Measurements from ENCODE around the gene MT4. TPM values are rescaled to one million over a fixed set of nuclear protein-coding genes. Genes with fewer than 3 reads are reported as not detected.

The MT4 gene
- total and polyA plus RNA-seq, 12 donors, result not detected

- Histone ChIP-seq H3K27ac (peak within 1 kb of the TSS; percentile 78 to 97 (median 90)), H3K4me3 (peak within 1 kb of the TSS; percentile 24 to 96 (median 95)), H3K9me3 (replicated peaks in 1 of 3) (no peaks in the 10 kb centered on the region), H3K36me3 (replicated peaks in 1 of 2) (no peaks in the 10 kb centered on the region), H3K27me3 (no peaks in the 10 kb centered on the region), H3K4me1 (replicated peaks in 1 of 2) (peaks cover 18 to 50% of the 10 kb centered on the region in 2 donors)
- peak; percentile 89 to 95 (median 92) for DNase-seq
- TF ChIP-seq CTCF (IDR thresholded peaks at IDR 0.05), result peak in 4 of 6 experiments; percentile 18 to 43 (median 32)
- TF ChIP-seq POLR2A (IDR thresholded peaks at IDR 0.05), result peak; percentile 90 to 94
- WGBS, 4 donors, result 0 to 1% (median 0%) methylated on average over 19 to 65 of the region's 65 CpGs
- intact Hi-C loops (cut with DNase I), result loop anchor here in 1 of 2 donors (5.0 kb wide), 1 partner anchor 83 kb away; no protein-coding TSS in a partner anchor
Observed at GRCh38 chr16:56519459-56520250, 45.2 kb upstream of the MT4 start, which contains the start of gene BBS2. Gene BBS2, minus strand, starts transcription at chr16:56520024. Its CDS starts 162 bp downstream, at chr16:56519862.

- Histone ChIP-seq H3K36me3 (replicated peaks in 1 of 2) (no peaks in the 10 kb centered on the region), H3K9me3 (replicated peaks in 1 of 3) (no peaks in the 10 kb centered on the region), H3K4me3 (peak overlapping the region in 2 of 4 donors; percentile 95 to 96), H3K27me3 (no peaks in the 10 kb centered on the region), H3K4me1 (replicated peaks in 1 of 2) (peaks cover 18 to 46% of the 10 kb centered on the region in 2 donors), H3K27ac (peak overlapping the region in 4 of 5 donors; percentile 31 to 97 (median 94))
- 13 to 30% (median 25%) methylated on average over 4 of the region's 4 CpGs for WGBS, 4 donors
- intact Hi-C loops (cut with DNase I), result no loop called here
- DNase-seq, result no peak
- no peak for TF ChIP-seq CTCF (IDR thresholded peaks at IDR 0.05)
- no peak for TF ChIP-seq POLR2A (IDR thresholded peaks at IDR 0.05)
Observed at GRCh38 chr16:56520251-56520577, 44.7 kb upstream of the MT4 start.

- Histone ChIP-seq H3K27ac (no peak overlapping the region), H3K27me3 (no peaks in the 10 kb centered on the region), H3K4me1 (replicated peaks in 1 of 2) (peaks cover 4 to 5% of the 10 kb centered on the region in 2 donors), H3K36me3 (replicated peaks in 1 of 2) (no peaks in the 10 kb centered on the region), H3K9me3 (replicated peaks in 1 of 3) (no peaks in the 10 kb centered on the region), H3K4me3 (no peak overlapping the region)
- DNase-seq, result no peak
- intact Hi-C loops (cut with DNase I), result no loop called here
- WGBS, 4 donors, result 71 to 86% (median 76%) methylated on average over 9 of the region's 9 CpGs
- TF ChIP-seq POLR2A (IDR thresholded peaks at IDR 0.05) (no peak), CTCF (IDR thresholded peaks at IDR 0.05) (no peak)
Observed at GRCh38 chr16:56525236-56525635, 39.6 kb upstream of the MT4 start.

GRCh38 chr16:56530872-56531271, 34.0 kb upstream of the MT4 start:
- Histone ChIP-seq H3K27me3 (no peaks in the 10 kb centered on the region), H3K36me3 (replicated peaks in 1 of 2) (no peaks in the 10 kb centered on the region), H3K4me1 (replicated peaks in 1 of 2) (no peaks in the 10 kb centered on the region), H3K27ac (no peak overlapping the region), H3K9me3 (replicated peaks in 1 of 3) (no peaks in the 10 kb centered on the region), H3K4me3 (no peak overlapping the region)
- TF ChIP-seq POLR2A (IDR thresholded peaks at IDR 0.05), result no peak
- TF ChIP-seq CTCF (IDR thresholded peaks at IDR 0.05), result no peak
- intact Hi-C loops (cut with DNase I), result no loop called here
- no peak for DNase-seq
- 63 to 91% (median 85%) methylated on average over 1 of the region's 1 CpG for WGBS, 4 donors
